GM03348 (cell line): ENCODE data around the gene ALDOA.

Experiments
- DNase-seq: peaks from one replicate; pipeline ENCODE4 v3.0.0; 2012; ENCODE audit warnings: low spot score

Gene ALDOA

GRCh38 chr16:30069611-30070462, 4.3 kb downstream of the ALDOA start:
- no peak for DNase-seq

GRCh38 chr16:30070490-30070889, 4.9 kb downstream of the ALDOA start:
- DNase-seq = no peak

- peak; percentile 94 for DNase-seq
These were observed 10.1 kb downstream of the ALDOA start, which contains the start of gene PPP4C for GRCh38 chr16:30075503-30076275. Gene PPP4C (plus strand): TSS chr16:30075994. CDS start chr16:30076378, 384 bp downstream.

- peak; percentile 47 for DNase-seq
These were observed 10.8 kb downstream of the ALDOA start for GRCh38 chr16:30076276-30076791.

GRCh38 chr16:30077656-30078055, 12.1 kb downstream of the ALDOA start:
- DNase-seq = no peak

DNA sequence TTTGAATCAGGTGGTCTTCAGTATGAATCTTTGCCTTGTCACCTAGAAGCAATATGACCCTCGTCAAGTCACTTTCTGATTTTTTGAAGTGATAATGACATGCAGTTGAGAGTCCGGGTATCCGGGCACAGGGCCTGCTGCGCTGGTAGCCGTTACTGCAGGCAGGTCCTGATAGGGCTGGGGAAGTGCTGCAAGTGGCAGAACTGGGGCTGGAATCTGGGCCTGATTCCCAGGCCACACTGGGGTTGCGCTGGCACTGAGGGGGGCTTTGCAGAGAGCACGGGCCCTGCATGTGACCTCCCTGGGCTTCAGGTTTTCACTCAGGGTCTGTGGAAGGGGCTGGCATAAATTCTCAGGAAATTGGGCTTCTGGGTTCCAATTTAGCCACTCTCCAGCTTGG, 13.2 kb downstream of the ALDOA start:
- no peak for DNase-seq

- no peak for DNase-seq
These were observed 13.9 kb downstream of the ALDOA start for GRCh38 chr16:30079480-30079879.

- DNase-seq = no peak
These were observed 17.1 kb downstream of the ALDOA start for GRCh38 chr16:30082545-30083090.

GRCh38 chr16:30083216-30084055, 17.9 kb downstream of the ALDOA start:
- DNase-seq = no peak

DNA sequence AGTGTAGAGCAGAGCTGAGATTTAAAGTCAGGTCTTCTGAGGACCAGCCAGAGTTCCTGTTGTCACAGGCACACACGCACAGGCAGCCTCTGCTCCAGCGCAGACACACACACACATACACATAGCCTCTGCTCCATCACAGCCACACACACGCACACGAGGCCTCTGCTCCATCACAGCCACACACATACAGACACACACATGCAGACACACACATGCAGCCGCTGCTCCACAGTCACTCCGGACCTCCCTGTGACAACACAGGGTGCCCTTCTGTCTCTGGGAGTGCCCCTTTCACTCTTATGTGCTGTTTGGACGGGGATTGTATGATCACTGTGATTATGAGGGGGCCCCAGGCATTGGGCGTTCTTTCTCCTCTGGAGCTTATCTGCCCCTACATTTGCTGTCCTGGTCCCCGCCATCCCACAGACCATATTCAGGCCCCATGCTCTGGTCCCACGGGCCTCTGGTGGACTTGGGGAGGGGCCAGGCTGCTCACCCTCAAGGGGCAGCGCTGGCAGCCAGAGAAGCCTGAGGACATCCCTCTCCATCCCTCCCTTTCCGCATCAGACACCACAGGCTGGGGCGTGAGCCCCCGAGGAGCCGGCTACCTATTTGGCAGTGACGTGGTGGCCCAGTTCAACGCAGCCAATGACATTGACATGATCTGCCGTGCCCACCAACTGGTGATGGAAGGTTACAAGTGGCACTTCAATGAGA, 18.7 kb downstream of the ALDOA start:
- no peak for DNase-seq

DNA sequence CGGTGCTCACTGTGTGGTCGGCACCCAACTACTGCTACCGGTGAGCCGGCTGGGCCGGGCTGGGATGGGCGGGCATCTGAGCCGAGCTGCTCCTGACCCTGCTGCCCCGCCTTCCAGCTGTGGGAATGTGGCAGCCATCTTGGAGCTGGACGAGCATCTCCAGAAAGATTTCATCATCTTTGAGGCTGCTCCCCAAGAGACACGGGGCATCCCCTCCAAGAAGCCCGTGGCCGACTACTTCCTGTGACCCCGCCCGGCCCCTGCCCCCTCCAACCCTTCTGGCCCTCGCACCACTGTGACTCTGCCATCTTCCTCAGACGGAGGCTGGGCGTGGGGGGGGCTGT, 19.2 kb downstream of the ALDOA start:
- DNase-seq = peak; percentile 40

GRCh38 chr16:30085247-30085646, 19.7 kb downstream of the ALDOA start:
- DNase-seq = no peak

- no peak for DNase-seq
These were observed 20.3 kb downstream of the ALDOA start for GRCh38 chr16:30085820-30086219.

GRCh38 chr16:30086291-30087140, 21.0 kb downstream of the ALDOA start:
- no peak for DNase-seq

- DNase-seq = no peak
These were observed 21.8 kb downstream of the ALDOA start for GRCh38 chr16:30087181-30087898.

- no peak for DNase-seq
These were observed 22.8 kb downstream of the ALDOA start for GRCh38 chr16:30088237-30088831.

DNA sequence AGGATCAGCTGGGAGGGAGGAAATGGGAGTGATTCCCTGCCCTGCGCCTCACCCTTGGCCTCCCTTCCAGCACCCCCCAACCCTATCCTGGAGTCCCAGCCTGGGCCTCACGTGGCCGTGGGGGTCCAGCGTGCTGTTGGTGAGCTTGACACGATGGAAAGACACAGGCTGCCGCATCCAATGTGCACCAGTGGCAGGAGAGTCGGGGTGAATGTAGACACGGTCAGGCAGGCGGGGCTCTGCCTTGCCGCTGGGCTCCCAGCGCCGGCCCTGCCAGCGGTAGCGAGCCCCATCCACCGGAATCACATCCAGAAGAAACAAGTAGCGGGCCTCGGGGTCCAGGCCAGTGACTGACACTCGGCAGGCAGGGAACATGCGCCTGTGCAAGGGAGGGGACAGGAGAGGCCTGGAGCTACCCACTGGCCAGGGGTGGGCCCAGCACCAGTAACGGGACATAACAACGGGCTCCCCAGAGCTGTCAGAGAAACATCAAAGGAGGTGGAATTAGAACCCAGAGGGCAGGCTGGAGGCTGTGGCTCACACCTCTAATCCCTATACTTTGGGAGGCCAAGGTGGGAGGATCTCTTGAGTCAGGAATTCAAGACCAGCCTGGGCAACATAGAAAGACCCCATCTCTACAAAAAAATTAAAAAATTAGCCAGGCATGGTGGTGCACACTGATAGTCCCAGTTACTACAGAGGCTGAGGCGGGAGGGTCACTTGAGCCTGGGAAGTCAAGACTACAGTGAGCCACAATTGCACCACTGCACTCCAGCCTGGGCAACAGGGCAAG, 23.5 kb downstream of the ALDOA start:
- DNase-seq = no peak

GRCh38 chr16:30090610-30091331, 25.2 kb downstream of the ALDOA start:
- no peak for DNase-seq
